ENCODE results near the gene EFNB3. TPM values are rescaled to one million over a fixed set of nuclear protein-coding genes. Genes with fewer than 3 reads are reported as not detected.

The EFNB3 gene
- total RNA-seq, 1 experiment from 2014 or later, result 0.07 TPM

DNA sequence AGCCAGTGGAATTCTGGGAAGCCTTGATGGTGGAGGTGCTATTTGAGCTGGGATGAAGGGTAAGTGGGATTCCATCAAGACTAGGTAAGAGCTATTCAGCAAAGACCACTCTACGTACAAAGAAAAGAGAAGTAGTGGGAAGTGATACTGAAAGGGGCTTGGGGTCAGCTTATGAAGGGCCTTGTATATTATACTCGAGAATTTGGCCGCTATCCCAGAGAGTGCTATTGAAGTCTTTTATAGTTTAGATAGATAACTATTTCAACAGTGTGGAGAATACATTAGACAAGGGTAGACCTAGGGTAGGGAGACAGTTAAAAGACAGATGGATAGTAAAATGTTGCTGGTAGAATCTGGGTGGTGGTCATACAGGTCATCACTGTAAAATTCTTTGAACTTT is 22.9 kb downstream of the EFNB3 start:
- CTCF ChIA-PET, result no interaction called here
- H2AFZ ChIP-seq (ENCODE audit: low read depth, low read length, poor library complexity, severe bottlenecking), result no peak overlapping the region
- intact Hi-C loops (cut with micrococcal nuclease), result no loop called here
- no peaks in the 10 kb centered on the region for H3K79me2 ChIP-seq (ENCODE audit: insufficient read depth, low read length)
- RAD21 ChIA-PET (ENCODE audit: low non-redundant PET in 1 of 2, low total read pairs in 2 of 2, uncharacterized antibody in 2 of 2, unreplicated experiment in 2 of 2), result no interaction called here
- H3K27me3 ChIP-seq (ENCODE audit: insufficient read depth, low read length), result no peaks in the 10 kb centered on the region
- no peaks in the 10 kb centered on the region for H3K9me3 ChIP-seq (ENCODE audit: control insufficient read depth in 1 of 2, insufficient read depth in 1 of 2, low read depth in 1 of 2, low read length in 2 of 2)
- no peaks in the 10 kb centered on the region for H4K20me1 ChIP-seq (ENCODE audit: insufficient read depth)
- no peak overlapping the region for H3K27ac ChIP-seq (ENCODE audit: low read depth, low read length)
- DNase-seq (ENCODE audit: low read depth, low spot score), result no peak
- BruUV-seq (replicated peaks), result no TSS peak
- no peaks in the 10 kb centered on the region for H3K36me3 ChIP-seq (ENCODE audit: control insufficient read depth in 1 of 2, insufficient read depth in 2 of 2, low read length in 2 of 2)
- POLR2A ChIA-PET, result no interaction called here
- peaks cover 0 to 5% of the 10 kb centered on the region in 2 experiments; a peak in 1 of 4 replicates for H3K4me1 ChIP-seq (ENCODE audit: control insufficient read depth in 1 of 2, insufficient read depth in 2 of 2, low read length in 2 of 2)
- no peak overlapping the region for H3K9ac ChIP-seq (ENCODE audit: low read length)
- H3K9me2 ChIP-seq (ENCODE audit: insufficient read depth), result no peaks in the 10 kb centered on the region
- H3K4me3 ChIP-seq (replicated peaks in 1 of 2; ENCODE audit: low read depth in 1 of 2, low read length in 2 of 2), result no peak overlapping the region
- TF ChIP-seq ELF1 (IDR thresholded peaks at IDR 0.05; ENCODE audit: borderline replicate concordance, low read depth) (no peak), SRF (IDR thresholded peaks at IDR 0.05; ENCODE audit: low read depth) (no peak), JUND (IDR thresholded peaks at IDR 0.05) (no peak), RAD21 (IDR thresholded peaks at IDR 0.05; ENCODE audit: low read depth) (no peak)
- TF ChIP-seq, protein P1, sequence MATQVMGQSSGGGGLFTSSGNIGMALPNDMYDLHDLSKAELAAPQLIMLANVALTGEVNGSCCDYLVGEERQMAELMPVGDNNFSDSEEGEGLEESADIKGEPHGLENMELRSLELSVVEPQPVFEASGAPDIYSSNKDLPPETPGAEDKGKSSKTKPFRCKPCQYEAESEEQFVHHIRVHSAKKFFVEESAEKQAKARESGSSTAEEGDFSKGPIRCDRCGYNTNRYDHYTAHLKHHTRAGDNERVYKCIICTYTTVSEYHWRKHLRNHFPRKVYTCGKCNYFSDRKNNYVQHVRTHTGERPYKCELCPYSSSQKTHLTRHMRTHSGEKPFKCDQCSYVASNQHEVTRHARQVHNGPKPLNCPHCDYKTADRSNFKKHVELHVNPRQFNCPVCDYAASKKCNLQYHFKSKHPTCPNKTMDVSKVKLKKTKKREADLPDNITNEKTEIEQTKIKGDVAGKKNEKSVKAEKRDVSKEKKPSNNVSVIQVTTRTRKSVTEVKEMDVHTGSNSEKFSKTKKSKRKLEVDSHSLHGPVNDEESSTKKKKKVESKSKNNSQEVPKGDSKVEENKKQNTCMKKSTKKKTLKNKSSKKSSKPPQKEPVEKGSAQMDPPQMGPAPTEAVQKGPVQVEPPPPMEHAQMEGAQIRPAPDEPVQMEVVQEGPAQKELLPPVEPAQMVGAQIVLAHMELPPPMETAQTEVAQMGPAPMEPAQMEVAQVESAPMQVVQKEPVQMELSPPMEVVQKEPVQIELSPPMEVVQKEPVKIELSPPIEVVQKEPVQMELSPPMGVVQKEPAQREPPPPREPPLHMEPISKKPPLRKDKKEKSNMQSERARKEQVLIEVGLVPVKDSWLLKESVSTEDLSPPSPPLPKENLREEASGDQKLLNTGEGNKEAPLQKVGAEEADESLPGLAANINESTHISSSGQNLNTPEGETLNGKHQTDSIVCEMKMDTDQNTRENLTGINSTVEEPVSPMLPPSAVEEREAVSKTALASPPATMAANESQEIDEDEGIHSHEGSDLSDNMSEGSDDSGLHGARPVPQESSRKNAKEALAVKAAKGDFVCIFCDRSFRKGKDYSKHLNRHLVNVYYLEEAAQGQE (IDR thresholded peaks at IDR 0.05; ENCODE audit: low read depth), result no peak
- H3K4me2 ChIP-seq (ENCODE audit: low read length), result no peak overlapping the region
- ATAC-seq, result no peak

DNA sequence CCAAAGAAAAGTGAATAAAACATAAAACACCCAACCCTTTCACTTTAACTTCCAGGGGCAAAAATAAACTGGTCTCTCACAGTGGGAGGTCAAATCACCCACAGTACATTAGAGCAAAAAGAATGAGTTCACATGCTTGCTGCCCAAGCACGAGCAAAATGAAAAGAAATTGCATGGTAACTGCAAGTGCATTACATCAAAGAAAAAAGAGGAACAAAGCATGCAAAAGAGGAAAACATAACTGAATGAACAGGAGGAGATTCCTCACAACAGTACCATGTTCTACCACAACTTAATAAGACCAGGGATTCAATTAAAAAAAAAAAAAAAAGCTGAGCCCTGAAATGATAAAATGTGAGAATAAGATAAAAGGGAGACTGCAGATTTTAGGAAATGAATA is 24.8 kb downstream of the EFNB3 start:
- Histone ChIP-seq H3K27ac (ENCODE audit: low read depth, low read length) (no peak overlapping the region), H3K4me1 (ENCODE audit: control insufficient read depth in 1 of 2, insufficient read depth in 2 of 2, low read length in 2 of 2) (peaks cover 0 to 5% of the 10 kb centered on the region in 2 experiments; a peak in 1 of 4 replicates), H3K9ac (ENCODE audit: low read length) (no peak overlapping the region), H3K9me2 (ENCODE audit: insufficient read depth) (no peaks in the 10 kb centered on the region), H3K4me3 (replicated peaks in 1 of 2; ENCODE audit: low read depth in 1 of 2, low read length in 2 of 2) (no peak overlapping the region), H3K79me2 (ENCODE audit: insufficient read depth, low read length) (no peaks in the 10 kb centered on the region), H3K36me3 (ENCODE audit: control insufficient read depth in 1 of 2, insufficient read depth in 2 of 2, low read length in 2 of 2) (no peaks in the 10 kb centered on the region), H4K20me1 (ENCODE audit: insufficient read depth) (no peaks in the 10 kb centered on the region), H2AFZ (ENCODE audit: low read depth, low read length, poor library complexity, severe bottlenecking) (no peak overlapping the region), H3K4me2 (ENCODE audit: low read length) (no peak overlapping the region), H3K9me3 (ENCODE audit: control insufficient read depth in 1 of 2, insufficient read depth in 1 of 2, low read depth in 1 of 2, low read length in 2 of 2) (no peaks in the 10 kb centered on the region), H3K27me3 (ENCODE audit: insufficient read depth, low read length) (no peaks in the 10 kb centered on the region)
- ChIA-PET RAD21 (ENCODE audit: low non-redundant PET in 1 of 2, low total read pairs in 2 of 2, uncharacterized antibody in 2 of 2, unreplicated experiment in 2 of 2) (no interaction called here), CTCF (interaction anchor here (0.6 to 1.8 kb wide), 2 partner anchors 14 to 183 kb away, joined by 4 to 7 read pairs; no protein-coding TSS in a partner anchor), POLR2A (no interaction called here)
- no peak for DNase-seq (ENCODE audit: low read depth, low spot score)
- BruUV-seq (replicated peaks), result no TSS peak
- intact Hi-C loops (cut with micrococcal nuclease), result no loop called here
- ATAC-seq, result no peak
- TF ChIP-seq, protein P2, sequence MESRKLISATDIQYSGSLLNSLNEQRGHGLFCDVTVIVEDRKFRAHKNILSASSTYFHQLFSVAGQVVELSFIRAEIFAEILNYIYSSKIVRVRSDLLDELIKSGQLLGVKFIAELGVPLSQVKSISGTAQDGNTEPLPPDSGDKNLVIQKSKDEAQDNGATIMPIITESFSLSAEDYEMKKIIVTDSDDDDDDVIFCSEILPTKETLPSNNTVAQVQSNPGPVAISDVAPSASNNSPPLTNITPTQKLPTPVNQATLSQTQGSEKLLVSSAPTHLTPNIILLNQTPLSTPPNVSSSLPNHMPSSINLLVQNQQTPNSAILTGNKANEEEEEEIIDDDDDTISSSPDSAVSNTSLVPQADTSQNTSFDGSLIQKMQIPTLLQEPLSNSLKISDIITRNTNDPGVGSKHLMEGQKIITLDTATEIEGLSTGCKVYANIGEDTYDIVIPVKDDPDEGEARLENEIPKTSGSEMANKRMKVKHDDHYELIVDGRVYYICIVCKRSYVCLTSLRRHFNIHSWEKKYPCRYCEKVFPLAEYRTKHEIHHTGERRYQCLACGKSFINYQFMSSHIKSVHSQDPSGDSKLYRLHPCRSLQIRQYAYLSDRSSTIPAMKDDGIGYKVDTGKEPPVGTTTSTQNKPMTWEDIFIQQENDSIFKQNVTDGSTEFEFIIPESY (IDR thresholded peaks at IDR 0.05; ENCODE audit: extremely low read depth, insufficient replicate concordance, low read length), result no peak
- TF ChIP-seq SIN3A (IDR thresholded peaks at IDR 0.05; ENCODE audit: low read depth) (no peak), EGR1 (IDR thresholded peaks at IDR 0.05; ENCODE audit: low read depth) (no peak), SP1 (IDR thresholded peaks at IDR 0.05; ENCODE audit: low read depth) (no peak), CEBPB (IDR thresholded peaks at IDR 0.05; ENCODE audit: low read depth) (no peak)
- TF ChIP-seq, protein P3, sequence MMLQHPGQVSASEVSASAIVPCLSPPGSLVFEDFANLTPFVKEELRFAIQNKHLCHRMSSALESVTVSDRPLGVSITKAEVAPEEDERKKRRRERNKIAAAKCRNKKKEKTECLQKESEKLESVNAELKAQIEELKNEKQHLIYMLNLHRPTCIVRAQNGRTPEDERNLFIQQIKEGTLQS (IDR thresholded peaks at IDR 0.05), result no peak
- TF ChIP-seq, protein P4, sequence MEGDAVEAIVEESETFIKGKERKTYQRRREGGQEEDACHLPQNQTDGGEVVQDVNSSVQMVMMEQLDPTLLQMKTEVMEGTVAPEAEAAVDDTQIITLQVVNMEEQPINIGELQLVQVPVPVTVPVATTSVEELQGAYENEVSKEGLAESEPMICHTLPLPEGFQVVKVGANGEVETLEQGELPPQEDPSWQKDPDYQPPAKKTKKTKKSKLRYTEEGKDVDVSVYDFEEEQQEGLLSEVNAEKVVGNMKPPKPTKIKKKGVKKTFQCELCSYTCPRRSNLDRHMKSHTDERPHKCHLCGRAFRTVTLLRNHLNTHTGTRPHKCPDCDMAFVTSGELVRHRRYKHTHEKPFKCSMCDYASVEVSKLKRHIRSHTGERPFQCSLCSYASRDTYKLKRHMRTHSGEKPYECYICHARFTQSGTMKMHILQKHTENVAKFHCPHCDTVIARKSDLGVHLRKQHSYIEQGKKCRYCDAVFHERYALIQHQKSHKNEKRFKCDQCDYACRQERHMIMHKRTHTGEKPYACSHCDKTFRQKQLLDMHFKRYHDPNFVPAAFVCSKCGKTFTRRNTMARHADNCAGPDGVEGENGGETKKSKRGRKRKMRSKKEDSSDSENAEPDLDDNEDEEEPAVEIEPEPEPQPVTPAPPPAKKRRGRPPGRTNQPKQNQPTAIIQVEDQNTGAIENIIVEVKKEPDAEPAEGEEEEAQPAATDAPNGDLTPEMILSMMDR (IDR thresholded peaks at IDR 0.05 in 2 of 3, conservative IDR thresholded peaks at IDR 0.05 in 1 of 3; ENCODE audit: borderline replicate concordance in 1 of 3, insufficient read depth in 1 of 3, low read depth in 2 of 3, low read length in 2 of 3), result no peak

Data from HCT116 (cell line).